ENCODE data around the gene SLX1A.

DNA sequence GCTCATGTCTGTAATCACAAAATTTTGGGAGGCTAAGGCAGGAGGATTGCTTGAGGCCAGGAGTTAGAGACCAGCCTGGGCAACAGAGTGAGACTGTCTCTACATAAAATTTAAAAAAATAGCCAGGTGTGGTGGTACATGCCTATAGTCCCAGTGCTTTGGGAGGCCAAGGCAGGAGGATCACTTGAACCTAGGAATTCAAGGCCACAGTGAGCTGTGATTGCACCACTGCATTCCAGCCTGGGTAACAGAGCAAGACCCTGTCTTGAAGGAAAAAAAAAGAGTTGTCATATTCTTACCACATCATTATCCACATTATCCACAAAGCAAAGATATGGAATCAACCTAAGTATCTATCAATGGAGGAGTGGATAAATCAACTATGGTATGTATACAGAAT lies 49.7 kb upstream of the SLX1A start:
- no peak for TF ChIP-seq POLR2A (IDR thresholded peaks at IDR 0.05)
- TF ChIP-seq, protein P1, sequence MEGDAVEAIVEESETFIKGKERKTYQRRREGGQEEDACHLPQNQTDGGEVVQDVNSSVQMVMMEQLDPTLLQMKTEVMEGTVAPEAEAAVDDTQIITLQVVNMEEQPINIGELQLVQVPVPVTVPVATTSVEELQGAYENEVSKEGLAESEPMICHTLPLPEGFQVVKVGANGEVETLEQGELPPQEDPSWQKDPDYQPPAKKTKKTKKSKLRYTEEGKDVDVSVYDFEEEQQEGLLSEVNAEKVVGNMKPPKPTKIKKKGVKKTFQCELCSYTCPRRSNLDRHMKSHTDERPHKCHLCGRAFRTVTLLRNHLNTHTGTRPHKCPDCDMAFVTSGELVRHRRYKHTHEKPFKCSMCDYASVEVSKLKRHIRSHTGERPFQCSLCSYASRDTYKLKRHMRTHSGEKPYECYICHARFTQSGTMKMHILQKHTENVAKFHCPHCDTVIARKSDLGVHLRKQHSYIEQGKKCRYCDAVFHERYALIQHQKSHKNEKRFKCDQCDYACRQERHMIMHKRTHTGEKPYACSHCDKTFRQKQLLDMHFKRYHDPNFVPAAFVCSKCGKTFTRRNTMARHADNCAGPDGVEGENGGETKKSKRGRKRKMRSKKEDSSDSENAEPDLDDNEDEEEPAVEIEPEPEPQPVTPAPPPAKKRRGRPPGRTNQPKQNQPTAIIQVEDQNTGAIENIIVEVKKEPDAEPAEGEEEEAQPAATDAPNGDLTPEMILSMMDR (IDR thresholded peaks at IDR 0.05) = no peak

All from upper lobe of left lung (tissue), 4 donors.